Measurements from ENCODE around the gene DEPDC7. TPM values are rescaled to one million over a fixed set of nuclear protein-coding genes. Genes with fewer than 3 reads are reported as not detected.

The DEPDC7 gene
- total RNA-seq, 1 experiment from 2014 or later = 4.4 TPM

DNA sequence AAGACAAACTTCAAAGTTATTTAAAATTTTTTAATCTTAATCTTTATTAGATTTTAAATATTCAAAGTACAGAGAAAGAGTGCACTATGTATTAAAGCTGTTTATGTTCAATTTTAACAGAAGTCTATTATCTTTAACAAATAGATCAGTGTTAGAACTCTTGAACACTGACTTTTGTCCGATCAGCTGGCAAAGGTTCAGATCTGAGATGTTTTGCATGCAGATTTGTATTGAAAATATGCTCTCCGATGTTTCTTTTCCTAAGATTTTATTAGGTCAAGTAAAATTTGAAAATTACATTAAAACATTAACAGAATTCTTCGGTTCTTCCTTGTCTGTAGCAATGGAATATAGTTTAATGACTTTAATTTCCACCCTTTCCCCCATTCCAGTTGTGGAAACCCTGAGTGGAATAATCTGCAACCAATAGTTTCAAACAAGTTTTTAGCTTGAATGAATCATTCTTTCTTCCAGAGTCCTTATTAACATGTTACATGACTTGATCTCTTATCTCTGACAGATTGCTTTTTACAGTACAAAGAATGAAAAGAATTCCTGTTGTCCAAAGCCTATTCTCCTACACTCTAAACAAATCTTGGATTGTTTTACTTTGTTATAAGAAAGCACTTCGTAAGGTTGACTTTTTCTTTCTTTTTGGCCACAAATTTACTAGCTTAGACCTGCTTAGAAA is 12.3 kb downstream of the DEPDC7 start:
- Mint-ChIP-seq H3K36me3 (ENCODE audit: insufficient read depth in 1 of 3, low read depth in 3 of 3) (peaks cover 0 to 2% (median 0%) of the 10 kb centered on the region in 3 experiments; a peak in 1 of 7 replicates), H3K4me3 (no peak overlapping the region), H3K9me3 (no peaks in the 10 kb centered on the region), H3K27ac (no peak overlapping the region), H3K27me3 (ENCODE audit: low read depth) (no peaks in the 10 kb centered on the region), H3K4me1 (peaks cover 9 to 13% of the 10 kb centered on the region in 2 experiments; a peak in 3 of 4 replicates)
- Histone ChIP-seq H4K5ac (ENCODE audit: insufficient read length, low read depth, low read length) (no peak overlapping the region), H3K4me1 (ENCODE audit: insufficient read depth, low read length) (no peaks in the 10 kb centered on the region), H3K23ac (ENCODE audit: insufficient read length, low read depth, low read length) (no peak overlapping the region), H2BK5ac (ENCODE audit: insufficient read length, low read length) (no peak overlapping the region), H4K20me1 (ENCODE audit: control insufficient read depth, insufficient read depth, insufficient read length) (no peaks in the 10 kb centered on the region), H3T11ph (ENCODE audit: low read length) (no peak overlapping the region), H3K9ac (ENCODE audit: extremely low read depth, insufficient read length, low read length) (no peak overlapping the region), H3K23me2 (ENCODE audit: insufficient read length, low read depth, low read length, poor library complexity, severe bottlenecking) (no peaks in the 10 kb centered on the region), H3K4me2 (ENCODE audit: insufficient read depth, insufficient read length, low read length) (no peak overlapping the region), H3K79me2 (ENCODE audit: insufficient read depth, low read length) (no peaks in the 10 kb centered on the region), H3K27me3 (ENCODE audit: insufficient read depth, low read length) (no peaks in the 10 kb centered on the region), H2BK20ac (ENCODE audit: low read depth, low read length, poor library complexity, severe bottlenecking) (no peak overlapping the region), H2AK5ac (ENCODE audit: insufficient read length, low read length) (no peak overlapping the region), H2BK12ac (ENCODE audit: insufficient read length, low read depth, low read length) (no peak overlapping the region), H3K56ac (ENCODE audit: insufficient read length, low read depth, low read length) (no peak overlapping the region), H3K18ac (ENCODE audit: insufficient read length, low read depth, low read length) (no peak overlapping the region), H3K27ac (ENCODE audit: insufficient read length, low read depth, low read length) (no peak overlapping the region), H4K91ac (ENCODE audit: insufficient read length, low read depth, low read length) (no peak overlapping the region), H3K4ac (ENCODE audit: low read depth, low read length) (no peak overlapping the region), H2BK15ac (ENCODE audit: low read depth, low read length) (no peak overlapping the region), H3K79me1 (ENCODE audit: insufficient read depth, low read depth, low read length, poor library complexity, severe bottlenecking) (no peaks in the 10 kb centered on the region), H2BK120ac (ENCODE audit: low read depth, low read length, poor library complexity, severe bottlenecking) (no peak overlapping the region), H3K9me3 (ENCODE audit: control insufficient read depth, low read depth, low read length) (no peaks in the 10 kb centered on the region), H2AFZ (ENCODE audit: low read length) (no peak overlapping the region), H3K14ac (ENCODE audit: insufficient read depth, low read length) (no peak overlapping the region), H4K8ac (replicated peaks; ENCODE audit: insufficient read length, low read depth, low read length) (no peak overlapping the region)
- TF ChIP-seq, protein P1, sequence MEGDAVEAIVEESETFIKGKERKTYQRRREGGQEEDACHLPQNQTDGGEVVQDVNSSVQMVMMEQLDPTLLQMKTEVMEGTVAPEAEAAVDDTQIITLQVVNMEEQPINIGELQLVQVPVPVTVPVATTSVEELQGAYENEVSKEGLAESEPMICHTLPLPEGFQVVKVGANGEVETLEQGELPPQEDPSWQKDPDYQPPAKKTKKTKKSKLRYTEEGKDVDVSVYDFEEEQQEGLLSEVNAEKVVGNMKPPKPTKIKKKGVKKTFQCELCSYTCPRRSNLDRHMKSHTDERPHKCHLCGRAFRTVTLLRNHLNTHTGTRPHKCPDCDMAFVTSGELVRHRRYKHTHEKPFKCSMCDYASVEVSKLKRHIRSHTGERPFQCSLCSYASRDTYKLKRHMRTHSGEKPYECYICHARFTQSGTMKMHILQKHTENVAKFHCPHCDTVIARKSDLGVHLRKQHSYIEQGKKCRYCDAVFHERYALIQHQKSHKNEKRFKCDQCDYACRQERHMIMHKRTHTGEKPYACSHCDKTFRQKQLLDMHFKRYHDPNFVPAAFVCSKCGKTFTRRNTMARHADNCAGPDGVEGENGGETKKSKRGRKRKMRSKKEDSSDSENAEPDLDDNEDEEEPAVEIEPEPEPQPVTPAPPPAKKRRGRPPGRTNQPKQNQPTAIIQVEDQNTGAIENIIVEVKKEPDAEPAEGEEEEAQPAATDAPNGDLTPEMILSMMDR (conservative IDR thresholded peaks at IDR 0.05) = no peak
- no CpG with 5 or more reads among the region's 4 CpGs for WGBS (ENCODE audit: extremely low coverage, insufficient read length, low lambda C conversion rate)
- no peak for DNase-seq

Data from H9 (cell line).